T-helper 17 cell (primary cell): Measurements from ENCODE around the gene OTOP3. TPM values are rescaled to one million over a fixed set of nuclear protein-coding genes. Genes with fewer than 3 reads are reported as not detected.

Source experiments
- ATAC-seq: fragments of 150-1000 bp; cut with Tn5 transposase; 2 replicates; pipeline ENCODE4 v1.10.0; 2021; ENCODE audit warnings: mild to moderate bottlenecking, moderate library complexity
- DNase-seq, 3 donors: peaks; one replicate each; pipeline versions ENCODE4 v3.0.0 to v3.0.0-alpha.2; 2020 to 2021
- H3K9me3 ChIP-seq: one replicate; pipeline ENCODE4 v1.7.0; 2013; ENCODE audit warnings: low read length, mild to moderate bottlenecking; ENCODE audit not compliant: control insufficient read depth, poor library complexity, severe bottlenecking
- H3K27ac Mint-ChIP-seq: one replicate; pipeline ENCODE4 v1.8.0; 2022; ENCODE audit warnings: mild to moderate bottlenecking, moderate library complexity, mixed read lengths
- H3K27me3 Mint-ChIP-seq: one replicate; pipeline ENCODE4 v1.8.0; 2022; ENCODE audit warnings: mixed read lengths
- H3K36me3 Mint-ChIP-seq: one replicate; pipeline ENCODE4 v1.8.0; 2022; ENCODE audit warnings: low read depth, mixed read lengths
- H3K4me1 Mint-ChIP-seq: one replicate; pipeline ENCODE4 v1.8.0; 2022; ENCODE audit warnings: mild to moderate bottlenecking, mixed read lengths
- H3K4me3 Mint-ChIP-seq: one replicate; pipeline ENCODE4 v1.8.0; 2022; ENCODE audit warnings: mild to moderate bottlenecking, moderate library complexity, mixed read lengths
- total RNA-seq, 4 donors: library from RNA in 2 of 4; stranded (reverse) in 2 of 4; gene quantifications; one replicate each; pipeline ENCODE4 v1.2.3 and lab custom pipeline; 2022 to 2026

OTOP3 gene, protein sequence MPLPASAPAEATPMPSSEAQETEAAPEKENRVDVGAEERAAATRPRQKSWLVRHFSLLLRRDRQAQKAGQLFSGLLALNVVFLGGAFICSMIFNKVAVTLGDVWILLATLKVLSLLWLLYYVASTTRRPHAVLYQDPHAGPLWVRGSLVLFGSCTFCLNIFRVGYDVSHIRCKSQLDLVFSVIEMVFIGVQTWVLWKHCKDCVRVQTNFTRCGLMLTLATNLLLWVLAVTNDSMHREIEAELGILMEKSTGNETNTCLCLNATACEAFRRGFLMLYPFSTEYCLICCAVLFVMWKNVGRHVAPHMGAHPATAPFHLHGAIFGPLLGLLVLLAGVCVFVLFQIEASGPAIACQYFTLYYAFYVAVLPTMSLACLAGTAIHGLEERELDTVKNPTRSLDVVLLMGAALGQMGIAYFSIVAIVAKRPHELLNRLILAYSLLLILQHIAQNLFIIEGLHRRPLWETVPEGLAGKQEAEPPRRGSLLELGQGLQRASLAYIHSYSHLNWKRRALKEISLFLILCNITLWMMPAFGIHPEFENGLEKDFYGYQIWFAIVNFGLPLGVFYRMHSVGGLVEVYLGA
- total RNA-seq = not detected
- total RNA-seq (lab: John Stamatoyannopoulos, UW) = 0 reads per million in 2 donors

- Mint-ChIP-seq H3K27me3 (peaks cover 78% of the 10 kb centered on the region), H3K36me3 (peaks cover 6% of the 10 kb centered on the region), H3K4me1 (peaks cover 9% of the 10 kb centered on the region), H3K27ac (no peak within 1 kb of the TSS), H3K4me3 (no peak within 1 kb of the TSS)
- ATAC-seq (no peak), DNase-seq (no peak)
- H3K9me3 ChIP-seq = no peaks in the 10 kb centered on the region
Measured at GRCh38 chr17:74935585-74936469, at the start of gene OTOP3. Gene OTOP3, plus strand, starts transcription at chr17:74935898. Its CDS starts 24 bp downstream, at chr17:74935922.

DNA sequence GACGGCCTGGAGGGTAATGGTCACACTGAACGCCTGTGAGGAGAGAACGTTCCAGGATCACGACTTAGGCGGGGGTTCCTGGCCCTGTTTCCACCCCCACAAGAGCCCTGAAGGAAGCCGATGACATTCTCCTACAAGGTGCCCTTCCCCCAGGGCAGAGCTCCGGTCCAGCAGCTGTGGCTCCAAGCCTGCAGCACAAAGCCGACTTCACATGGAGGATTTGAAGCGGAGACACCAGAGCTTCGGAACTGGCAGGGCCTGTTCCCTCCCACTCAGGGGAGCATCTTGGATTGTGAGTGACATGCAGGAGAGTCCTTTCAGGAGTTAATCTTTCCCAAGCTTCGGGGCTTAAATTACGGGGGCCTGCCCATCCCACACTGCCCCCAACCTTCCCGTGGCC, 47.2 kb upstream of the OTOP3 start:
- Mint-ChIP-seq H3K27me3 (peaks cover 32% of the 10 kb centered on the region), H3K4me1 (peaks cover 2% of the 10 kb centered on the region), H3K27ac (no peak overlapping the region), H3K4me3 (no peak overlapping the region), H3K36me3 (peaks cover 6% of the 10 kb centered on the region)
- no peaks in the 10 kb centered on the region for H3K9me3 ChIP-seq
- ATAC-seq = no peak
- DNase-seq = no peak

DNA sequence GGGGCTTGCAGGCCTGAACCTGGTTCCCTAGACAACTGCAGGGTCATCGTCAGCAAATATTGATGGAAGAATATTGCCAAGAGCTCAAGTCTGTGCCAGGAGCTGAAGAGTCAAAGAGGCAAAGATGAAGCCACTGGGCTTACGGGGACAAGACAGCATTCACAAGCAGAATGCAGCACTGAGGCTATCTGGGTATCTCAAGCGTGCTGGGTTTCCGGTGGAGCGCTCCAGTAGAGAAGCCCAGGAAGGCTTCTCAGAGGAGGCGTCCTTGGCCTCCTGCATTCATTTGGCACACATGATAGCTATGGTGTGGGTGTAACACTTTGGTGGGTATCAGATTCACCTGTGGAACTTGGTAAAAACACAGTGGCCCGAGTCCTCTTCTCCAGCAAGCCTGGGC, 45.1 kb upstream of the OTOP3 start:
- Mint-ChIP-seq H3K36me3 (peaks cover 6% of the 10 kb centered on the region), H3K4me3 (no peak overlapping the region), H3K4me1 (peaks cover 4% of the 10 kb centered on the region), H3K27me3 (peaks cover 31% of the 10 kb centered on the region), H3K27ac (no peak overlapping the region)
- ATAC-seq (no peak), DNase-seq (no peak)
- H3K9me3 ChIP-seq = no peaks in the 10 kb centered on the region

DNA sequence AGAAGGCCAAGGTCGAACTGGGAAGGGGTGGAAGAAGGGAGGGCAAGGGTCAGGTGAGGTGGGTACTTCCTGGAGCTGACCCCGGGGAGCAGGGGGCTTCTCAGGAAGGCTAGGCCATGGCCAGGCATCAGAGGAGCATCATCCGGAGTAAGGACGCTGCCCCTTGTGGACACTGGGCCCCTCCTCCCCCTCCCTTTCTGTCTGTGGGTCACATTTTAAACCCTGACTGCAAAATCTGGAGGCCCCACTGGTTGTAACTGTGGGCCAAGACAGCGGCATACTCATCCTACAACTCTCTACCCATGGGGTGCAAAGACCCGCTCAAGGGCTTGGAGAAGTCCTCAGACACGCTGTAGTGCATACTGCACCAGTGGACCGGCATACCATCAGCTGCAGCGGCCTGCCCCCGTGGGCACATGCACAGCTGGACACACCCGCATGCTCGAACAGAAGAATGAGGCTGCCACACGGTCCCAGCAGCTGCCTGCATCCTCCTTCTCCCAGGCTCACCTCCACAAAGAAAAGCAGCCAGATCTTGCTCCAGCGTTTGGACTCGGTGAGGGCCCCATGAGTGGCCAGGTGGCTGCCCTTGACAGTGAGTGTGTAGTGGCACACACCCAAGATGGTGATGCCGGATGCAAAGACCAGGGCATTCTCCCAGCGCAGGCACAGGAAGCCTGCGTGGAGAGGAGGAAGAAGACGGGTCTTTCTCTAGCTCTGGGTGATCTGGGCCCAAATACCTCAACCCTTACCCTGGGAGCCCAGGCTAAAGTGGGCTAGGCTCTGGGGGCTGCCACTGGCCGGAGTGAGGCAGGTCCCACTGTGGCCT, 43.5 kb upstream of the OTOP3 start:
- ATAC-seq (no peak), DNase-seq (no peak)
- H3K27ac Mint-ChIP-seq = no peak overlapping the region
- H3K4me3 Mint-ChIP-seq = peak overlapping the region; percentile 71
- peaks cover 33% of the 10 kb centered on the region for H3K27me3 Mint-ChIP-seq
- H3K4me1 Mint-ChIP-seq = peaks cover 8% of the 10 kb centered on the region
- no peaks in the 10 kb centered on the region for H3K9me3 ChIP-seq
- H3K36me3 Mint-ChIP-seq = peaks cover 8% of the 10 kb centered on the region

GRCh38 chr17:74892974-74893911, 42.5 kb upstream of the OTOP3 start, which contains the start of gene FADS6:
Gene FADS6, minus strand, starts transcription at chr17:74893633. Its CDS starts 38 bp downstream, at chr17:74893595.
- Mint-ChIP-seq H3K4me1 (peaks cover 8% of the 10 kb centered on the region), H3K27me3 (peaks cover 32% of the 10 kb centered on the region), H3K36me3 (peaks cover 8% of the 10 kb centered on the region), H3K27ac (no peak within 1 kb of the TSS), H3K4me3 (peak within 1 kb of the TSS; percentile 84)
- H3K9me3 ChIP-seq = no peaks in the 10 kb centered on the region
- DNase-seq (no peak), ATAC-seq (peak; percentile 66)

- Mint-ChIP-seq H3K36me3 (peaks cover 8% of the 10 kb centered on the region), H3K4me1 (peaks cover 8% of the 10 kb centered on the region), H3K27me3 (peaks cover 32% of the 10 kb centered on the region), H3K27ac (no peak overlapping the region), H3K4me3 (peak overlapping the region; percentile 84)
- no peak for ATAC-seq
- H3K9me3 ChIP-seq = no peaks in the 10 kb centered on the region
- DNase-seq = no peak
Measured at GRCh38 chr17:74893936-74894671, 41.6 kb upstream of the OTOP3 start.

DNA sequence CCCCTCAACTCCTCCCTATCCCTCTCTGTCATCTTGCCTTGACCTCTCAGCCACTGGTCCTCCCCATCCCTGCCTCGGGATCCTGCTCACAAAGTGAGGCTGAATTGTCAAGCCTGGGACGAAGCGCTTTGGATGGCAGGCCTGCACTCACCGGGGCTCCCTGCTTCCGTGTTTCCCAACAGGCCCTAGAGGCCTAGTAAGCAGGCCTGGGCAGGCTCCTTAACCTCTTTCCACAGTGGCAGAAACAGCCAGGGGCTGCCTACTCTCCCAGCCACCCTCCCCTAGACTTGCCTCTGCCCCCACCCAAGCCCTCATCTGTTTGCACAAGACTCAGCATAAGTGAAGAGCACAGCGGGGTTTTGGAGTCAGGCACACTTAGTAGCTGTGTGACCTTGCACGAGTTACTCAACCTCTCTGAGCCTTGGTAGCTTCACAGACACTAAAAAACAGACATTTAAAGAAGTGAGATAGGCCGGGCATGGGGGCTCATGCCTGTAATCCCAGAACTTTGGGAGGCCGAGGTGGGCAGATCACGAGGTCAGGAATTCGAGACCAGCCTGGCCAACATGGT, 37.2 kb upstream of the OTOP3 start:
- no peaks in the 10 kb centered on the region for H3K9me3 ChIP-seq
- Mint-ChIP-seq H3K4me1 (peaks cover 6% of the 10 kb centered on the region), H3K4me3 (no peak overlapping the region), H3K36me3 (peaks cover 6% of the 10 kb centered on the region), H3K27me3 (peaks cover 57% of the 10 kb centered on the region), H3K27ac (no peak overlapping the region)
- no peak for DNase-seq
- ATAC-seq = no peak

DNA sequence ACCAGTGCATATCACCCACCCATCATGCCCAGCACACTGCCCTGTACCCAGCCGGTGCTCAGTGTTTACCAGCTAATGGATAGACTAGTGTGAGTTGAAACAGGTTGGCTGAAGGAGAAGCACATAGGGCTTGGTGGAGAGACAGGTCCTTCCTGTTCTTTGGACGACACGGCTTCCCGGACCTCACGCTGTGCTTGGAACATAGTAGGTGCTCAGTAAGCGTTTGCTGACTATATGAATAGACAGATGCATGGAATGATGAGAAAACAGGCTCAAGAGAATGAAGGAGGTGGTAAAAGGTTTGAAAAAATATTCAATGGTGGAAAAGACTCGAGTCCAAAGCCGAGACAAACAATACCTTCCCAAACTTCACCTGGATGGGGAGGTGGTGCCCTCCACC, 35.5 kb upstream of the OTOP3 start:
- H3K4me3 Mint-ChIP-seq = no peak overlapping the region
- H3K9me3 ChIP-seq = no peaks in the 10 kb centered on the region
- H3K27me3 Mint-ChIP-seq = peaks cover 46% of the 10 kb centered on the region
- peaks cover 4% of the 10 kb centered on the region for H3K36me3 Mint-ChIP-seq
- H3K4me1 Mint-ChIP-seq = peaks cover 4% of the 10 kb centered on the region
- no peak overlapping the region for H3K27ac Mint-ChIP-seq
- ATAC-seq (no peak), DNase-seq (no peak)

- H3K36me3 Mint-ChIP-seq = peaks cover under 1% of the 10 kb centered on the region
- H3K9me3 ChIP-seq = no peaks in the 10 kb centered on the region
- ATAC-seq (no peak), DNase-seq (no peak)
- H3K27me3 Mint-ChIP-seq = peaks cover 34% of the 10 kb centered on the region
- peaks cover under 1% of the 10 kb centered on the region for H3K4me1 Mint-ChIP-seq
- no peak overlapping the region for H3K27ac Mint-ChIP-seq
- no peak overlapping the region for H3K4me3 Mint-ChIP-seq
Measured at GRCh38 chr17:74901353-74902135, 34.2 kb upstream of the OTOP3 start.

DNA sequence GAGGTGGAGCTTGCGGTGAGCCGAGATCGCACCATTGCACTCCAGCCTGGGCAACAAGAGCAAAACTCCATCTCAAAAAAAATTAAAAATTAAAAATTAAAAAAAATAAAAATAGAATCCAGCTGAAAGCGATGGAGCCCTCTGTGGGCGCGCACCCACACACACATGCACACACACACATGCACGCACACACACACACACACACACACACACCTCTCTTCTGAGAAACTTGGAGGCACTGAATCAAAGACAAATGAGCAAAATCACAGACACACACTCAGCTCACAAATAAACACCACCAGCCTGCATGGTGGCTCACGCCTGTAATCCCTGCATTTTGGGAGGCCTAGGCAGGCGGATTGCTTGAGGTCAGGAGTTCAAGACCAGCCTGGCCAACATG, 32.7 kb upstream of the OTOP3 start:
- Mint-ChIP-seq H3K4me1 (no peaks in the 10 kb centered on the region), H3K27ac (no peak overlapping the region), H3K4me3 (no peak overlapping the region), H3K27me3 (peaks cover 29% of the 10 kb centered on the region), H3K36me3 (no peaks in the 10 kb centered on the region)
- DNase-seq = no peak
- ATAC-seq = no peak
- H3K9me3 ChIP-seq = no peaks in the 10 kb centered on the region
